ENCODE results near the gene DAPK1. TPM values are rescaled to one million over a fixed set of nuclear protein-coding genes. Genes with fewer than 3 reads are reported as not detected.

DAPK1 gene
- total and polyA plus RNA-seq, 3 donors from 2014 or later: 35.1 to 74.6 (median 71.0) TPM

- no peaks in the 10 kb centered on the region for H3K36me3 ChIP-seq (ENCODE audit: low read depth, missing control alignments)
These were observed 231.6 kb downstream of the DAPK1 start for GRCh38 chr9:87729246-87729645.

GRCh38 chr9:87731321-87731720 lies 233.7 kb downstream of the DAPK1 start:
- Histone ChIP-seq H3K4me3 (no peak overlapping the region), H3K27me3 (no peaks in the 10 kb centered on the region), H3K4me1 (peaks cover 8% of the 10 kb centered on the region), H3K27ac (no peak overlapping the region), H3K9me3 (no peaks in the 10 kb centered on the region), H3K36me3 (ENCODE audit: low read depth, missing control alignments) (no peaks in the 10 kb centered on the region)
- 84 to 91% methylated on average over 2 of the region's 2 CpGs for WGBS, 2 donors
- intact Hi-C loops (cut with DNase I; ENCODE audit: low total_unique reads): no loop called here
- no peak for TF ChIP-seq POLR2A (IDR thresholded peaks at IDR 0.05)
- no peak for DNase-seq

More at GRCh38 chr9:87729246-87729645, 231.6 kb downstream of the DAPK1 start:
- H3K4me3 ChIP-seq: no peak overlapping the region
- H3K9me3 ChIP-seq: no peaks in the 10 kb centered on the region
- TF ChIP-seq POLR2A (IDR thresholded peaks at IDR 0.05) (no peak), CTCF (IDR thresholded peaks at IDR 0.05) (no peak)
- no peak overlapping the region for H3K27ac ChIP-seq
- peaks cover 8% of the 10 kb centered on the region for H3K4me1 ChIP-seq
- no peaks in the 10 kb centered on the region for H3K27me3 ChIP-seq
- 93 to 96% methylated on average over 2 of the region's 2 CpGs for WGBS, 2 donors
- DNase-seq: no peak
- intact Hi-C loops (cut with DNase I; ENCODE audit: low total_unique reads): no loop called here

- 67 to 95% methylated on average over 1 of the region's 1 CpG for WGBS, 2 donors
- H3K4me3 ChIP-seq: no peak overlapping the region
- no peak for DNase-seq
- H3K27ac ChIP-seq: no peak overlapping the region
- H3K4me1 ChIP-seq: peaks cover 4% of the 10 kb centered on the region
- TF ChIP-seq POLR2A (IDR thresholded peaks at IDR 0.05): no peak
- TF ChIP-seq CTCF (IDR thresholded peaks at IDR 0.05): no peak
- intact Hi-C loops (cut with DNase I; ENCODE audit: low total_unique reads): no loop called here
- H3K9me3 ChIP-seq: no peaks in the 10 kb centered on the region
- no peaks in the 10 kb centered on the region for H3K36me3 ChIP-seq (ENCODE audit: low read depth, missing control alignments)
- H3K27me3 ChIP-seq: no peaks in the 10 kb centered on the region
These were observed 234.7 kb downstream of the DAPK1 start for GRCh38 chr9:87732344-87732743.

DNA sequence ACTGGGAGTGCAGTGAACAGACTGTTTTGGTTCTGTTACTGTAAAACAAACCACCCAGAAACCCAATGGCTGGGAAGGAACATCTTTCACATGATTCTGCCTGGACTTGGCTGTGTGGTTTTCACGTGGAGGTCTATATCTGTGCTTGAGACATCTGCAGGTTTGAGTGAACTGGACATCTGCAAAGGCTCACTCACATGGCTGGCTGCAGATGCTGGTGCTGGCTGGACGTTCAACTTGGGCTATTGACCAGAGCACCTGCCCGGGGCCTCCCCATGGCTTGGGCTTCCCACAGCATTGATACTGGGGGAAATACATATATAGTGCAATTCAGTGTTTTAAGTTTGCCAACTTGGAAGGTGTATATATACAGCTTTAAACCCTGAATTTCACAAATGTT lies 235.1 kb downstream of the DAPK1 start:
- no peaks in the 10 kb centered on the region for H3K9me3 ChIP-seq
- no peaks in the 10 kb centered on the region for H3K36me3 ChIP-seq (ENCODE audit: low read depth, missing control alignments)
- H3K27me3 ChIP-seq: no peaks in the 10 kb centered on the region
- no peak for TF ChIP-seq POLR2A (IDR thresholded peaks at IDR 0.05)
- no peak for TF ChIP-seq CTCF (IDR thresholded peaks at IDR 0.05)
- DNase-seq: no peak
- 75 to 79% methylated on average over 3 of the region's 3 CpGs for WGBS, 2 donors
- no peak overlapping the region for H3K27ac ChIP-seq
- intact Hi-C loops (cut with DNase I; ENCODE audit: low total_unique reads): no loop called here
- no peaks in the 10 kb centered on the region for H3K4me1 ChIP-seq
- H3K4me3 ChIP-seq: no peak overlapping the region

DNA sequence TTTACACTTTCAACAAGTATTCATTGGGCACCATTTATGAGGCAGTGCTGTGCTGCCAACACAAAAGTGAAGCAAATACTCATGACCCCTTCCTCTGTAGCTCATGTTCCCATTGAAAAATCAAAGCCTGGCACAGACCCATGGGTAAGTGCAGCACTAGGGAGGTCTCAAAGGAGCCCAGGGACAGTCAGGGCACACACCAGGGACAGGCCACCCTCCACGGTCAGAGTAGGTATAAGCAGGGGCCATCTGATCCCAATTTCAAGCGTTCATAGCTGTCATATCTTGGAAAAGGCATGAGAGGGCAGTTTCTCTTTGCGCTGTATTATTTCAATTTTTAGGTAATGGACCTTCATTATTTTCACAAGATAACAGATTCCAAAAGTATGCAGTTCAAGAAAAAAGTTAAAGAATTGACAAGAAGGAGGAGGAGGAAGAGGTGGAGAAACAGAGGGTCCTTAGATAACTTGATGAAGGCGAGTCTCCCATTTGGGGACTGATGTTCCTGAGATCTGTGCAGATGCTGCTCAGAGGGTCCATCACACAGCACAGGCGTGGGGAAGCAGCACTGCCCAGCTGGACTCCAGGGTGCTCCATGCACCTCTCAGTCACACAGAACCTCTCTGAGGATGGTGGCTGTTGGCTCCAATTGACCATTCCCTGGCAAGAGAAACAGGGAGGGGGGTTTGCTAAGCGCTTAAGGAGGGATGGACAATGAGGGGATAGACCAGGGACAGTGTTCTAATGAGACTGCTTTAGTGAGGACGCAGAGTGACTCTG lies 235.8 kb downstream of the DAPK1 start:
- WGBS, 2 donors: 82 to 84% methylated on average over 7 of the region's 7 CpGs
- Histone ChIP-seq H3K4me3 (no peak overlapping the region), H3K4me1 (no peaks in the 10 kb centered on the region), H3K27ac (no peak overlapping the region), H3K27me3 (no peaks in the 10 kb centered on the region), H3K9me3 (no peaks in the 10 kb centered on the region), H3K36me3 (ENCODE audit: low read depth, missing control alignments) (no peaks in the 10 kb centered on the region)
- intact Hi-C loops (cut with DNase I; ENCODE audit: low total_unique reads): no loop called here
- no peak for TF ChIP-seq POLR2A (IDR thresholded peaks at IDR 0.05)
- TF ChIP-seq CTCF (IDR thresholded peaks at IDR 0.05): no peak
- DNase-seq: no peak

All from testis (tissue), 3 donors.